ENCODE measurements around the gene CEP97. TPM values are rescaled to one million over a fixed set of nuclear protein-coding genes. Genes with fewer than 3 reads are reported as not detected.

CEP97 gene
- total and polyA plus RNA-seq, 9 of the 15 experiments (the other 6 are each of a cell fraction or from before 2014, with no cell fraction given) = 2.0 to 10.1 (median 4.3) TPM

GRCh38 chr3:101676216-101676764, 48.1 kb upstream of the CEP97 start (continued):
- TF ChIP-seq MYNN (IDR thresholded peaks at IDR 0.05) = 0 out of 2 replicates have a peak, but pooled peaks have one; percentile 10
- TF ChIP-seq MYNN (CRISPR knock-in tag; IDR thresholded peaks at IDR 0.05) = no peak
- TF ChIP-seq ARID3B (CRISPR knock-in tag; IDR thresholded peaks at IDR 0.05; ENCODE audit: borderline replicate concordance) = 0 out of 2 replicates have a peak, but pooled peaks have one; percentile 43
- no peak for TF ChIP-seq NFIX (CRISPR knock-in tag; IDR thresholded peaks at IDR 0.05; ENCODE audit: low read depth)
- peak in 2 of 3 experiments; percentile 19 to 47 for TF ChIP-seq YY1 (IDR thresholded peaks at IDR 0.05; ENCODE audit: borderline replicate concordance in 1 of 3, control insufficient read depth in 1 of 3, extremely low read depth in 1 of 3, insufficient read depth in 3 of 3, insufficient read length in 1 of 3, insufficient replicate concordance in 2 of 3, low read depth in 1 of 3, low read length in 2 of 3)
- TF ChIP-seq ZNF76 (CRISPR knock-in tag; IDR thresholded peaks at IDR 0.05; ENCODE audit: borderline replicate concordance) = peak; percentile 16; the same call in 1 of the 2 replicates
- TF ChIP-seq MLX (CRISPR knock-in tag; conservative IDR thresholded peaks at IDR 0.05) = 0 out of 4 replicates have a peak, but pooled peaks of 1 of the 2 experiments have one; percentile 66
- peak; percentile 31; the same call in 1 of the 2 replicates for TF ChIP-seq LCOR (CRISPR knock-in tag; IDR thresholded peaks at IDR 0.05)
- peak; percentile 88 to 96 (median 96); a peak in 5 of 6 replicates for TF ChIP-seq ZBTB11 (CRISPR knock-in tag; IDR thresholded peaks at IDR 0.05)
- TF ChIP-seq JUND (IDR thresholded peaks at IDR 0.05; ENCODE audit: borderline replicate concordance, low read depth, low read length) = peak; percentile 41; the same call in 1 of the 2 replicates
- no peak; the same call in 2 of the 3 replicates for TF ChIP-seq JUND (tag; IDR thresholded peaks at IDR 0.05; ENCODE audit: borderline replicate concordance, low read depth, low read length)
- TF ChIP-seq CXXC5 (CRISPR knock-in tag; IDR thresholded peaks at IDR 0.05) = peak; percentile 70
- TF ChIP-seq ZNF311 (CRISPR knock-in tag; IDR thresholded peaks at IDR 0.05) = no peak
- peak; percentile 16; the same call in 1 of the 2 replicates for TF ChIP-seq HMGXB4 (CRISPR knock-in tag; IDR thresholded peaks at IDR 0.05)
- TF ChIP-seq PHF8 (IDR thresholded peaks at IDR 0.05; ENCODE audit: borderline replicate concordance, low read length) = peak; percentile 71; the same call in 1 of the 2 replicates
- TF ChIP-seq FIP1L1 (IDR thresholded peaks at IDR 0.05; ENCODE audit: low read depth, low read length, poor library complexity, severe bottlenecking) = peak; percentile 88
- TF ChIP-seq TBP (optimal IDR thresholded peaks at IDR 0.05; ENCODE audit: low read depth, low read length) = peak; percentile 44

Data from K562 (cell line).